ENCODE results near the gene CLIP4. TPM values are rescaled to one million over a fixed set of nuclear protein-coding genes. Genes with fewer than 3 reads are reported as not detected.
A peak's percentile ranks its signal among the peaks of the same experiment; 100 is the strongest.

CLIP4 gene
- total and polyA plus RNA-seq, 2 of the 4 experiments (the other 2 are of a cell fraction): 29.7 to 66.3 TPM

DNA sequence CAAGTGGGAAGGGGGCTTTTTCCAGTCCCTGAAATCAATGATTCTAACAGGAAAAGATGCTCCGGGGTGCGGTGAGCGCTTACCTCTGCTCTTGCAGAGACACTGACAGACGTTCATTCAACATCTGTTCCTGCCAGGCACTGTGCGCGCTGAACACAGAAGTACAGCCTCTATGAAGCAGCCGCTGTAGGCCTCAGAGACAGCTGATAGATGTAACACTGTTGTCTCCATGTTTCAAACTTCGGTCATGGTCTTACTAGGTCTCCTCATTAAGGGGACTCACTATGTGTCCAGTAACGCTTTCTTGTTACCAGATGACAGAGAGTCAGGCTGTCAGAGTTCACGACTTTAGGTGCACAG is 649 bp upstream of the CLIP4 start:
- H3K9ac ChIP-seq (ENCODE audit: low read depth, low read length): peak overlapping the region; percentile 51
- BruUV-seq (replicated peaks): no TSS peak

More for the DNA sequence above, 649 bp upstream of the CLIP4 start:
- DNase-seq (no peak), ATAC-seq (ENCODE audit: low read depth) (no peak)
- dilution Hi-C loops (cut with HindIII; ENCODE audit: low sequenced_read_pairs, unreplicated experiment) (no loop called here), intact Hi-C loops (cut with micrococcal nuclease) (loop anchor here (5.0 kb wide), 1 partner anchor 132 kb away; the partner anchor contains the start of gene TOGARAM2), in situ Hi-C loops (cut with MboI; ENCODE audit: low sequenced_read_pairs) (no loop called here)
- Histone ChIP-seq H2AFZ (replicated peaks; ENCODE audit: low read length, poor library complexity) (peak overlapping the region; percentile 91), H2AK5ac (ENCODE audit: low read depth, low read length) (peak overlapping the region; percentile 94), H3K18ac (ENCODE audit: low read depth, low read length) (peak overlapping the region; percentile 75), H2BK120ac (ENCODE audit: low read depth, low read length) (peak overlapping the region; percentile 90), H3K79me1 (ENCODE audit: low read depth in 1 of 2, low read length in 2 of 2) (peaks cover 3 to 36% of the 10 kb centered on the region in 2 experiments; a peak in 2 of 4 replicates), H3K4me2 (ENCODE audit: low read depth, low read length) (peak overlapping the region; percentile 61), H3K27me3 (ENCODE audit: control insufficient read depth, insufficient read depth, low read length) (no peaks in the 10 kb centered on the region), H3K36me3 (ENCODE audit: control insufficient read depth, insufficient read depth, low read length) (no peaks in the 10 kb centered on the region), H2BK5ac (ENCODE audit: low read depth, low read length, poor library complexity, severe bottlenecking) (peak overlapping the region; percentile 97), H3K56ac (ENCODE audit: extremely low read depth, insufficient read depth, low read length) (peak overlapping the region; percentile 56; the same call in 1 of the 2 replicates), H2BK20ac (ENCODE audit: low read depth, low read length) (peak overlapping the region; percentile 88), H3K9me1 (ENCODE audit: insufficient read depth, low read length) (peaks cover 11% of the 10 kb centered on the region; the same call in 1 of the 2 replicates), H3K4me3 (ENCODE audit: insufficient read depth, low read depth, low read length) (no peak overlapping the region; the same call in 1 of the 2 replicates), H3K4ac (ENCODE audit: low read depth, low read length) (peak overlapping the region; percentile 84), H3K14ac (replicated peaks; ENCODE audit: low read depth, low read length) (peak overlapping the region; percentile 95), H2BK15ac (ENCODE audit: low read depth, low read length) (peak overlapping the region; percentile 92; the same call in 2 of the 3 replicates), H4K8ac (ENCODE audit: low read depth in 2 of 2, low read length in 2 of 2) (peak overlapping the region; percentile 72 to 81), H4K20me1 (ENCODE audit: insufficient read depth, low read length) (no peaks in the 10 kb centered on the region), H3K23ac (ENCODE audit: low read depth, low read length) (peak overlapping the region; percentile 91; the same call in 1 of the 2 replicates), H3K27ac (ENCODE audit: insufficient read depth, low read length) (peak overlapping the region; percentile 66), H3K9me3 (ENCODE audit: control insufficient read depth, insufficient read depth, low read length) (no peaks in the 10 kb centered on the region), H4K91ac (ENCODE audit: insufficient read depth, low read depth, low read length) (peak overlapping the region; percentile 92), H3K4me1 (ENCODE audit: control insufficient read depth, insufficient read depth, low read length) (peaks cover 32% of the 10 kb centered on the region), H4K5ac (ENCODE audit: low read depth, low read length) (peak overlapping the region; percentile 74), H2AK9ac (replicated peaks; ENCODE audit: low read depth, low read length, poor library complexity) (peak overlapping the region; percentile 89)
- 95% methylated on average over 7 of the region's 10 CpGs; no CpG with 5 or more reads in 1 of the 2 experiments for WGBS, 2 experiments (ENCODE audit: extremely low coverage in 2 of 2, insufficient read length in 1 of 2)
- TF ChIP-seq SMC3 (IDR thresholded peaks at IDR 0.05; ENCODE audit: low read depth, low read length) (no peak), CEBPB (IDR thresholded peaks at IDR 0.05; ENCODE audit: low read depth, low read length) (no peak), FOS (IDR thresholded peaks at IDR 0.05; ENCODE audit: low read depth, low read length) (no peak), BHLHE40 (IDR thresholded peaks at IDR 0.05; ENCODE audit: low read depth, low read length) (no peak), RAD21 (IDR thresholded peaks at IDR 0.05; ENCODE audit: low read length) (no peak), CHD1 (IDR thresholded peaks at IDR 0.05; ENCODE audit: low read depth, low read length) (no peak), MAZ (IDR thresholded peaks at IDR 0.05; ENCODE audit: borderline replicate concordance, low read depth, low read length) (no peak), MXI1 (IDR thresholded peaks at IDR 0.05; ENCODE audit: borderline replicate concordance, low read depth, low read length) (no peak), RCOR1 (IDR thresholded peaks at IDR 0.05; ENCODE audit: insufficient replicate concordance, low read length) (no peak), POLR2A (IDR thresholded peaks at IDR 0.05; ENCODE audit: low read depth, low read length) (no peak), RFX5 (IDR thresholded peaks at IDR 0.05; ENCODE audit: low read depth, low read length) (no peak), MAFK (IDR thresholded peaks at IDR 0.05; ENCODE audit: low read depth, low read length) (no peak), NFE2L2 (IDR thresholded peaks at IDR 0.05; ENCODE audit: low read depth, low read length) (no peak)
- TF ChIP-seq, protein P1, sequence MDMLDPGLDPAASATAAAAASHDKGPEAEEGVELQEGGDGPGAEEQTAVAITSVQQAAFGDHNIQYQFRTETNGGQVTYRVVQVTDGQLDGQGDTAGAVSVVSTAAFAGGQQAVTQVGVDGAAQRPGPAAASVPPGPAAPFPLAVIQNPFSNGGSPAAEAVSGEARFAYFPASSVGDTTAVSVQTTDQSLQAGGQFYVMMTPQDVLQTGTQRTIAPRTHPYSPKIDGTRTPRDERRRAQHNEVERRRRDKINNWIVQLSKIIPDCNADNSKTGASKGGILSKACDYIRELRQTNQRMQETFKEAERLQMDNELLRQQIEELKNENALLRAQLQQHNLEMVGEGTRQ (IDR thresholded peaks at IDR 0.05; ENCODE audit: low read depth, low read length): no peak
- TF ChIP-seq, protein P2, sequence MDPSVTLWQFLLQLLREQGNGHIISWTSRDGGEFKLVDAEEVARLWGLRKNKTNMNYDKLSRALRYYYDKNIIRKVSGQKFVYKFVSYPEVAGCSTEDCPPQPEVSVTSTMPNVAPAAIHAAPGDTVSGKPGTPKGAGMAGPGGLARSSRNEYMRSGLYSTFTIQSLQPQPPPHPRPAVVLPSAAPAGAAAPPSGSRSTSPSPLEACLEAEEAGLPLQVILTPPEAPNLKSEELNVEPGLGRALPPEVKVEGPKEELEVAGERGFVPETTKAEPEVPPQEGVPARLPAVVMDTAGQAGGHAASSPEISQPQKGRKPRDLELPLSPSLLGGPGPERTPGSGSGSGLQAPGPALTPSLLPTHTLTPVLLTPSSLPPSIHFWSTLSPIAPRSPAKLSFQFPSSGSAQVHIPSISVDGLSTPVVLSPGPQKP (IDR thresholded peaks at IDR 0.05; ENCODE audit: borderline replicate concordance, low read depth, low read length): no peak
- TF ChIP-seq, protein P3, sequence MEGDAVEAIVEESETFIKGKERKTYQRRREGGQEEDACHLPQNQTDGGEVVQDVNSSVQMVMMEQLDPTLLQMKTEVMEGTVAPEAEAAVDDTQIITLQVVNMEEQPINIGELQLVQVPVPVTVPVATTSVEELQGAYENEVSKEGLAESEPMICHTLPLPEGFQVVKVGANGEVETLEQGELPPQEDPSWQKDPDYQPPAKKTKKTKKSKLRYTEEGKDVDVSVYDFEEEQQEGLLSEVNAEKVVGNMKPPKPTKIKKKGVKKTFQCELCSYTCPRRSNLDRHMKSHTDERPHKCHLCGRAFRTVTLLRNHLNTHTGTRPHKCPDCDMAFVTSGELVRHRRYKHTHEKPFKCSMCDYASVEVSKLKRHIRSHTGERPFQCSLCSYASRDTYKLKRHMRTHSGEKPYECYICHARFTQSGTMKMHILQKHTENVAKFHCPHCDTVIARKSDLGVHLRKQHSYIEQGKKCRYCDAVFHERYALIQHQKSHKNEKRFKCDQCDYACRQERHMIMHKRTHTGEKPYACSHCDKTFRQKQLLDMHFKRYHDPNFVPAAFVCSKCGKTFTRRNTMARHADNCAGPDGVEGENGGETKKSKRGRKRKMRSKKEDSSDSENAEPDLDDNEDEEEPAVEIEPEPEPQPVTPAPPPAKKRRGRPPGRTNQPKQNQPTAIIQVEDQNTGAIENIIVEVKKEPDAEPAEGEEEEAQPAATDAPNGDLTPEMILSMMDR (conservative IDR thresholded peaks at IDR 0.05; ENCODE audit: low read depth, low read length): no peak
- ChIA-PET CTCF (no interaction called here), POLR2A (ENCODE audit: unreplicated experiment) (no interaction called here)
